Activated T-cell treated with anti-CD3 and anti-CD28 coated beads, Interleukin-2, amount 50 U/mL, for 4 hours (primary cell): ENCODE data around the gene ZFPL1. TPM values are rescaled to one million over a fixed set of nuclear protein-coding genes. Genes with fewer than 3 reads are reported as not detected.
"Not testable (repeated sequence)": the region's sequence is repeated elsewhere in the genome, so short reads cannot be mapped to it uniquely, and the experiment has no call there.

Source experiments
- ATAC-seq, 2 donors: fragments of 200-7000 bp; cut with Tn5 transposase; one replicate each; pipeline ENCODE4 v1.10.0; 2021
- DNase-seq: peaks from one replicate; pipeline ENCODE4 v3.0.0-alpha.2; 2020
- H3K27me3 Mint-ChIP-seq: one replicate; pipeline ENCODE4 v1.8.0; 2021; ENCODE audit warnings: low read depth, mixed read lengths
- H3K36me3 Mint-ChIP-seq: one replicate; pipeline ENCODE4 v1.8.0; 2022; ENCODE audit warnings: mixed read lengths; ENCODE audit not compliant: insufficient read depth
- H3K4me1 Mint-ChIP-seq: one replicate; pipeline ENCODE4 v1.8.0; 2021; ENCODE audit warnings: low read depth, mixed read lengths
- H3K4me3 Mint-ChIP-seq: one replicate; pipeline ENCODE4 v1.8.0; 2021; ENCODE audit warnings: mild to moderate bottlenecking, moderate library complexity, mixed read lengths
- H3K9me3 Mint-ChIP-seq: one replicate; pipeline ENCODE4 v1.8.0; 2021; ENCODE audit warnings: mixed read lengths
- total RNA-seq, 3 donors: library from RNA; stranded (reverse); gene quantifications; one replicate each; pipeline ENCODE4 v1.2.1, GENCODE V29; 2021

Gene ZFPL1
- total RNA-seq, 3 donors from 2014 or later = 36.5 to 37.1 (median 36.6) TPM

DNA sequence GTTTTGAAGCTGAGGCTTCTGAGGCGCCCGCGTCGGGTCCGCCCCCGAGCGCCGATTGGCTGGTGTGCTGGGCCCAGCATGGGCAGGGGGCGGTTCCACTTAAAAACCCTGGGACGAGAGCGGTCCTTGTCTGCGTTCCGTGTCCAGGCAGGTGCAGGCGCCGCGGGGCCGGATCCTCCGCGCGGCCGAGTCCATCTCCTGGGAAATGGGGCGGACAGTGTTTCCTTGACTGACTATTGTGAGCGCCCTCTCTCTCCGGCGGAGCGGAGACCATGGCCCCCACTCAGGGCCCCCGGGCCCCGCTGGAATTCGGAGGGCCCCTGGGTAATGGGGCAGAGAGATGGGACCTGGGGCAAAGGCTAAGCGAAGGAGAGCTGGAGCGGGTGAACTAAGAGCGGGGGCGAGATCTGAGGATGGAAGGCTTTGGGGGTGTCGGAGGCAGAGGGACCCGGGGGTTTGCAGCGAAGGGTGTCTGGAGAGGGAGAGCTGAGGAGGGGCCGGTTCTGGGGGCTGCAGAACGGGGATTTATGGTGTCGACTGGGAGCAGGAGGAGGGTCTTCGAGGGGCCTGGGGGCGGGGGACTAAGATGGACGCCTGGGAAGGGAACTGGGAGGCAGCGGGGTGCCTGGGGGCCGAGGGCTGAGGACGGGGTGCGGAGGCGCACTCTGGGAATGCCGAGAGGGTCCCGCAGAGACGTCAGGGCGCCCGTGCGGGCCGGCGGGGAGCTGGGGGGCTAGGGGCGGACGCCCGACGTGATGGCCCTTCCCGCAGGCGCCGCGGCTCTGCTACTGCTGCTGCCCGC is 27.9 kb downstream of the ZFPL1 start, which contains the start of gene TM7SF2:
TM7SF2 (plus strand) TSS at position 129 of the 802 bp plus-strand sequence; CDS start at position 273, 144 bp downstream.
- Mint-ChIP-seq H3K27me3 (no peaks in the 10 kb centered on the region), H3K9me3 (no peaks in the 10 kb centered on the region), H3K36me3 (peaks cover 3% of the 10 kb centered on the region), H3K4me1 (peaks cover 49% of the 10 kb centered on the region), H3K4me3 (peak within 1 kb of the TSS; percentile 82)
- DNase-seq = peak; percentile 92
- peak; percentile 74 for ATAC-seq

DNA sequence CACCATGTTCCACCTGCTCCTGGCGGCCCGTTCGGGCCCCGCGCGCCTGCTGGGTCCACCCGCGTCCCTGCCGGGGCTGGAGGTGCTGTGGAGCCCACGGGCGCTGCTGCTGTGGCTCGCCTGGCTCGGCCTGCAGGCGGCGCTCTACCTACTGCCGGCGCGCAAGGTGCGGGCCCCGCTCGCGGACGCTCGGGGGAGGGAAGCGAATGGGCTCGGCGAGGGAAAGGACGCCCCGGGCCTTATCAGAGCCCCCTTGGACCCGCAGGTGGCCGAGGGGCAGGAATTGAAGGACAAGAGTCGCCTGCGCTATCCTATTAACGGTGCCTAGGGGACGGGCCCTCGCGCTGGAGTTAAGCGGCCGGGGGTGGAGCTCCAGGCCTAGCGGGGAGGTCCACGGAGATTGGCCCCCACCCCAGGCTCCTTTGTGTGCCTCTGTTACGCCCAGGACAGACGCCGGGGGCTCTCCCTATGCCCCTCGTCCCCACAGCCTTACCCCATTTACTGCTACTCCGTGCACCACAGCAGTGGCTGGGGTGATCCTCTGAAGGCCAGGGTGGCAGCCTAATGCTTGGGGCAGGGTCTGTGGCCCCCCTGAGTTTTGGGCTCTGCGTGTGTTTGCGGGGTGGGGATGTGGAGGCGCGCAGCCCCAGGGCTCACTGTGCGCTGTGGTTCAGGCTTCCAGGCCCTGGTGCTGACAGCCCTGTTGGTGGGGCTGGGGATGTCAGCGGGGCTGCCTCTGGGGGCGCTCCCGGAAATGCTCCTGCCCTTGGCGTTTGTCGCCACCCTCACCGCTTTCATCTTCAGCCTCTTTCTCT is 28.7 kb downstream of the ZFPL1 start:
- peak overlapping the region; percentile 82 for H3K4me3 Mint-ChIP-seq
- ATAC-seq = peak; percentile 46 to 47
- H3K9me3 Mint-ChIP-seq = no peaks in the 10 kb centered on the region
- H3K4me1 Mint-ChIP-seq = peaks cover 49% of the 10 kb centered on the region
- DNase-seq = peak; percentile 70
- H3K36me3 Mint-ChIP-seq = peaks cover 4% of the 10 kb centered on the region
- no peaks in the 10 kb centered on the region for H3K27me3 Mint-ChIP-seq

DNA sequence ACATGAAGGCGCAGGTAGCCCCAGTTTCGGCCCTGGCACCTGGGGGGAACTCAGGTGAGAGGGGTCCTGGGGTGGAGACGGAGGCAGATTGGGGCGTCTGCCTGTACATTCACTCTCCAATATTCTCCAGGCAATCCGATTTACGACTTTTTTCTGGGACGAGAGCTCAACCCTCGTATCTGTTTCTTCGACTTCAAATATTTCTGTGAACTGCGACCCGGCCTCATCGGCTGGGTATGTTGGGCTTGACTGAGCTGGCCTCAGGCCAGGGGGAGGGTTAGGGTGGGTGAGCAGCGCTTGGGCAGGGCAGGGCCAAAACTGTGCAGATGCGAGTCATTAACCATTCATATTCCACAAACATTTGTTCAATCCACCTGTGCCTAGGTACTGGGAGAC is 29.3 kb downstream of the ZFPL1 start:
- no peaks in the 10 kb centered on the region for H3K27me3 Mint-ChIP-seq
- peak overlapping the region; percentile 82 for H3K4me3 Mint-ChIP-seq
- H3K36me3 Mint-ChIP-seq = peaks cover 6% of the 10 kb centered on the region
- peaks cover 53% of the 10 kb centered on the region for H3K4me1 Mint-ChIP-seq
- no peak for ATAC-seq
- no peak for DNase-seq
- H3K9me3 Mint-ChIP-seq = no peaks in the 10 kb centered on the region

DNA sequence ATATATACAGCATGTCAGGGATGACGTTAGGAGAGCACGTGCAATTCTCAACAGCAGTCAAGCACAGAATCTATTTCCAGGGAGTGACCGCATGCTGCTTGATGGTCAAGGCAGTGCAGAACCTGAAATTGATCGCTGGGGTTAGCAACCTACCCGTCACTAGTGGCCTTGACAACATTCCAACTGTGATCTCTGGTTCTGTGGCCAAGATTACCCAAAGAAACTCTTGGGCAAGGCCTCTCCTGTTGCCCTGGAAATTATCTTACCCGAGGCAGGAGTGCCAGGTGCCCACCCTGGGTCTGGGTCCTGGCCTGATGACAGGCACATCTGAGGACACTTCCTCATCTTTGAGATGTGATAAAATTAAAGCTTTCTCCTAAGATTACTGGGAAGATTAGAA is 29.8 kb downstream of the ZFPL1 start:
- Mint-ChIP-seq H3K9me3 (no peaks in the 10 kb centered on the region), H3K4me3 (no peak overlapping the region), H3K27me3 (no peaks in the 10 kb centered on the region), H3K4me1 (peaks cover 58% of the 10 kb centered on the region), H3K36me3 (peaks cover 11% of the 10 kb centered on the region)
- ATAC-seq = no peak
- no peak for DNase-seq

DNA sequence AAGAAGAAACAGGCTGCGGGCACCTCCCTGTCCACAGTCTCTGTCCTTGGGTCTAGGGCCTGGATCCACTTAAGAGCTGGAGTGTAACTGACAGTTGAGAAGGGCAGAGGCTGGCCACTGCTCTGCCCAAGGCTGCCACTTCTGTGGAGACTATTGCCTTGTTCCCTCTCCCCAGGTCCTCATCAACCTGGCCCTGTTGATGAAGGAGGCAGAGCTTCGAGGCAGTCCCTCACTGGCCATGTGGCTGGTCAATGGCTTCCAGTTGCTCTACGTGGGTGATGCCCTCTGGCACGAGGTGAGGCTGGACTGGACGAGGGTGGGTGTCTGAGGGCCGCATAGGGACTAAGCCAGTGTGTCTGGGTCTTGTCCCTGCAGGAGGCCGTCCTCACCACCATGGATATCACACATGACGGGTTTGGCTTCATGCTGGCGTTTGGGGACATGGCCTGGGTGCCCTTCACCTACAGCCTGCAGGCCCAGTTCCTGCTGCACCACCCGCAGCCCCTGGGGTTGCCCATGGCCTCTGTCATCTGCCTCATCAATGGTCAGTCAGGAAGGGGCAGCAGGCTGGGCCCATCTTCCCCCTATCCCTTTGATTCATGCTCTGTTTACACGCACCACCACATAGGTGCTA is 30.6 kb downstream of the ZFPL1 start:
- no peak for ATAC-seq
- DNase-seq = no peak
- Mint-ChIP-seq H3K4me3 (no peak overlapping the region), H3K36me3 (peaks cover 14% of the 10 kb centered on the region), H3K9me3 (no peaks in the 10 kb centered on the region), H3K27me3 (no peaks in the 10 kb centered on the region), H3K4me1 (peaks cover 60% of the 10 kb centered on the region)

DNA sequence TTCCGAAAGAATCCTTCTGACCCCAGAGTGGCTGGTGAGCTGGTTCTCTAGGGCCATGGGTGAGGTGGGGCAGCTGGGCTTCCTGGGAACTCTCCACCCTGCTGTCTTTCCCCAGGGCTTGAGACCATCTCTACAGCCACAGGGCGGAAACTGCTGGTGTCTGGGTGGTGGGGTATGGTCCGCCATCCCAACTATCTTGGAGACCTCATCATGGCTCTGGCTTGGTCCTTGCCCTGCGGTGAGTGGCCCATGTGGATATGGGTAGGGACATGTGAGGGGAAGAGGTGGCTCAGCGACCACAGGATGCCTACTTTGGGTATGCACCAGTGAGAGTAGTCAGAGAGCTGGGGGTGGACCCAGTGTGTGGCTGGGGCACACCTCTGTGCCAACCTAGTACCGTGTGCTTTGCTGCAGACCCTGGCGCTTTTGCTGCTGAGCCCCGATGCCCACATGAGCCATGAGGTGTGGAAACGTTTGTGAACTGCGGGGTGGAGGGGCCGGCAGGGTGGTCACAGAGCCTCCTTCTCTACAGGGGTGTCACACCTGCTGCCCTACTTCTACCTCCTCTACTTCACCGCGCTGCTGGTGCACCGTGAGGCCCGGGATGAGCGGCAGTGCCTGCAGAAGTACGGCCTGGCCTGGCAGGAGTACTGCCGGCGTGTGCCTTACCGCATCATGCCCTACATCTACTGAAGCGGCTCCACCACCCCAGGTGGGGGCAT is 31.5 kb downstream of the ZFPL1 start:
- H3K9me3 Mint-ChIP-seq = no peaks in the 10 kb centered on the region
- no peak for DNase-seq
- H3K27me3 Mint-ChIP-seq = no peaks in the 10 kb centered on the region
- peaks cover 16% of the 10 kb centered on the region for H3K36me3 Mint-ChIP-seq
- ATAC-seq = no peak
- H3K4me1 Mint-ChIP-seq = peaks cover 62% of the 10 kb centered on the region
- H3K4me3 Mint-ChIP-seq = peak overlapping the region; percentile 88

DNA sequence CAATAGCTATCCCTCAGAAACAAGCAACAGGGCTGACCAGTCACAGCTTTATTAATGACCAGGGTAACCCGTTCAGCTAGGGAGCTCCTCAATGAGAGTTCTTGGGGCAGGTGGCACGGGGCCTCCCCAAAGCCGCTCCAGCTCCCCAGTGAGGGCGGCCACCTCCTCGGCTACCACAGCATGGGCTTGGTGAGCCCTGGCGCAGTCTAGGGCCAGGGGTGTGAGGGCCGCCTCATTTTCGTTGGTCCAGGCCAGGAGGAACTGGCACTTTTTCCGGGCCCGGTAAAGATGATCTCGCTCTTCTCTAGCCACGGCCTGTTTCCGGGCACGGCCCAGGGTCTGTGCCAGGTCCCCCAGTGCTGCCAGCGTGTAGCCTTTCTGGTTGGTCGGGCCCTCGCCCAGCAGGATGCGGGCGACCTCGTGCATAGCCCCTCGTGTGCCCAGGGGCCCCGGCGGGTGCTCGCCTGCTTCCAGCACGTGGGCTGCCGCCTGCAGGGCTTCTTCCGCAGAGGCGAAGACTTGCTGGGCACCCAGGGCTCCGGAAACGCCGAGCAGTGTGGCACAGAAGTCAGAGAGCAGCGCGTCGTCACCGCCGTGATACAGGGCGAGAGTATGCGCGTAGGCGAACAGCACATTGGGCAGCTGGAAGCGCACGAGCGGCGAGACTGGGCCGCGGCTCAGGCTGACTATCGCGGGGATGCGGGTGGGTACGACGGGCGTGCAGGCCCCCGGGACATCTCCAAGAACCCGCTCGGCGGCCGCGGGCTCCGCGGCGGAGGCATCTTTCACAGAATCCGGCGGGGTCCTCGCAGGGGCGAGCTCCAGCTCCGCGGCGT is 32.6 kb downstream of the ZFPL1 start:
- Mint-ChIP-seq H3K4me3 (peak overlapping the region; percentile 88), H3K9me3 (no peaks in the 10 kb centered on the region), H3K36me3 (peaks cover 25% of the 10 kb centered on the region), H3K27me3 (no peaks in the 10 kb centered on the region), H3K4me1 (peaks cover 60% of the 10 kb centered on the region)
- ATAC-seq (peak; percentile 26 to 31), DNase-seq (peak; percentile 61)

DNA sequence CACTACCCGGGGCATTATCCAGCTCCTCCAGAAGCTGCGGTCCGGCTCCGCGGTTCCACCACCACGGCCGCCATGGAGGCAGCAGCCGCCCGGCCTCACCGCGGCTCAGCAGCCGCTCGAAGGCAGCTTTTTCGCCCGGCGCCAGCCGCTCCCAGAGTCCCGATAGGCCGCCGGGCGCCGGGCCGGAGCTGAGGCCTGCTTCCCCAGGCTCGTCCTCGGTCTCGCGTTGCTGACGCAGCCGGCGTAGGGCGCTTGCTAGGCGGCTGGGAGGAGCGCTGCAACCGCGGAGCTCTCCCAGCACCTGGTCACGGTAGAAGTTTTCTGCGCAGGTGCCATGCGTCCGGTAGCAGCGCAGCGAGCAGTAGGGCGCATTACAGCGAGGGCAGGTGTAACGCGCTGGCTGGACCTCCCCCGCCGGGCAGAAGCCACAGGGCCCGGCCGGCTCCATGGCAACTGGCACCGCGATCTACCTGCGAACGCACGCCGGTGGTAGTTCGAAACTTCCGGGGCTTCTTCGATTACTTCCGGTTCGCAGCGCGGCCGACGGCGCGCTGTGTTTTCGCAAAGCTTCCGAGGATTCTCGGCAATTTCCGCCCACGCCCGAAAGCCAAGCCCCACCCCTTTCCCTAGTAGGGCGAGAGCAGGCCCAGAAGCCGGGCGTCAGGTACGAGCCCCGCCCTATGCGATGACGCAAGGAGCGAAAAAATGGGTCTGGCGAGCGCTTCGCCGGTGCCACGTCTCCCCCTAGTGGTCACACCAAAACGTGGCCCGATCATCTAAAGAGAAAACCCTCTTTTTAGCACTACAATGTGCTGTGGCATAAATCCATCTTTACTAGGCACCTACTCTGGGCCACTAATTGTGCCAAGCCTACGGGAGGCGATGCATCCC is 33.4 kb downstream of the ZFPL1 start, which contains the start of gene ZNHIT2:
ZNHIT2 (minus strand) TSS at position 496 of the 891 bp plus-strand sequence; CDS start at position 448, 48 bp downstream.
- Mint-ChIP-seq H3K36me3 (peaks cover 31% of the 10 kb centered on the region), H3K27me3 (no peaks in the 10 kb centered on the region), H3K9me3 (no peaks in the 10 kb centered on the region), H3K4me1 (peaks cover 57% of the 10 kb centered on the region), H3K4me3 (peak within 1 kb of the TSS; percentile 88)
- DNase-seq (peak; percentile 100), ATAC-seq (peak; percentile 62 to 67)

DNA sequence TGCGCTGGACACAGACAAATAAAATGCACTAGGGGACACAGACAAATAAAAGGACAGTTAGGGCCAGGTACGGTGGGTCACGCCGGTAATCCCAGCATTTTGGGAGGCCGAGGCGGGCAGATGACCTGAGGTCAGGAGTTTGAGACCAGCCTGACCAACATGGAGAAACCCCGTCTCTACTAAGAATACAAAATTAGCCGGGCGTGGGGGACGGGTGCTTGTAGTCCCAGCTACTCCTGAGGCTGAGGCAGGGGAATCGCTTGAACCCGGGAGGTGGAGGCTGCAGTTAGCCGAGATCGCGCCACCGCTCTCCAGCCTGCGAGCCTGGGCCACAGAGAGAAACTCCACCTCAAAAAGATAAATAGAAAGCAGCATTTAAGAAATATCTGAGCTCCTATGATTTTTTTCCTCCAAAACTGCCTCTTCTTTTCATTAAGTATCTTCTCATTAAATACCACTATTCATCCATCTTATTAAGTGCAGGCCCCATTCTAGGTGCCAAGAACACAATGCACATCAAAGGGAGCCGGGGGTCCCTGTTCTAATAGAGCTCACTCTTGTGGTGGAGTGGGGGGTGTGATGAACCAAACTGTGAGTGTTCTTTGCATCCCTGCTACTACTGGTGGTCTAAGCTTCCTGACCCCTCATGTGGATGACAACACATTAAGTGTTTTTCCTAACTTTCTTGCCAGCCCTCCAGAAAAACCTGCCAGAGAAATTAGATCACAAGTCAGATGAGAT is 34.2 kb downstream of the ZFPL1 start:
- Mint-ChIP-seq H3K4me1 (peaks cover 58% of the 10 kb centered on the region), H3K36me3 (peaks cover 32% of the 10 kb centered on the region), H3K27me3 (no peaks in the 10 kb centered on the region), H3K4me3 (peak overlapping the region; percentile 88), H3K9me3 (no peaks in the 10 kb centered on the region)
- ATAC-seq = no peak
- no peak for DNase-seq

DNA sequence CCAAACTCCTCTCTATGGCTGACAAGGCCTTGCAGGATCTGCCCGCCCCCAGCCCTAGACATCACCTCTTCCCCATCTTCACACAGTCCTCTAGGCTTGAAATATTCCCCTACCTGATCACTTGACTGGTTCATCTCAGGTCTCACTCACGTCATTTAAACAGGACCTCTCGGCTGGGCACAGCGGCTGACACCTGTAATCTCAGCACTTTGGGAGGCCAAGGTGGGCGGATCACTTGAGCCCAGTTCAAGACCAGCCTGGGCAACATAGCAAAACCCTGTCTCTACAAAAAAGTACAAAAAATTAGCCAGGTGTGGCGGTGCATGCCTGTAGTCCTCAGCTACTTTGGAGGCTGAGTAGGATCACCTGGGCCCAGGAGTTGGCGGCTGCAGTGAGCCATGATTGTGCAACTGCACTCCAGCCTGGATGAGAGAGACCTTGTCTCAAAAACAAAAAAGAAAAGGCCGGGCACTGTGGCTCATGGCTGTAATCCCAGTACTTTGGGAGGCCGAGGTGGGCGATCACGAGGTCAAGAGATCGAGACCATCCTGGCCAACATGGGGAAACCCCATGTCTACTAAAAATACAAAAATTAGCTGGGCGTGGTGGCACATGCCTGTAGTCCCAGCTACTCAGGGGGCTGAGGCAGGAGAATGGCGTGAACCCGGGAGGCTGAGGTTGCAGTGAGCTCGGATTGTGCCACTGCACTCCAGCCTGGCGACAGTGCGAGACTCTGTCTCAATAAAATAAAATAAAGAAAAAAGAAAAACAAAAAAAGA is 35.1 kb downstream of the ZFPL1 start:
- Mint-ChIP-seq H3K36me3 (peaks cover 32% of the 10 kb centered on the region), H3K4me3 (peak overlapping the region; percentile 100), H3K4me1 (peaks cover 53% of the 10 kb centered on the region)
- not testable (repeated sequence) for H3K9me3 Mint-ChIP-seq, H3K27me3 Mint-ChIP-seq, ATAC-seq, DNase-seq

DNA sequence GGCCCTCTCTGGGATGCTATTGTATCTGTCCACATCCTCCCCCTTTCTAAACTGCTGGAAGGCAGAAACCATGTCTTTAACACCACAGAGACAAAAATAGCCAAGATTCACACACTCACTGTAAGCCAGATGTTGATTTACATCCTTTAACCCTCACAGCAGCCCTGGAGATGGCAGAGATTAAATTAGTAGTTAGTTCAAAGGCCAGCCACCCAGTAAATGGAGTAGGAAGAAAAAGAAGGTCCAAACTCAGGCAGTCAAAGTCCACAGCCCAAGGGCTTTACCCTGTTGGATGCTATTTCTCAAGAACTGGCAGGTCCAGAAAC is 35.6 kb downstream of the ZFPL1 start:
- DNase-seq (no peak), ATAC-seq (no peak)
- Mint-ChIP-seq H3K36me3 (peaks cover 34% of the 10 kb centered on the region), H3K4me3 (peak overlapping the region; percentile 100), H3K27me3 (no peaks in the 10 kb centered on the region), H3K4me1 (peaks cover 56% of the 10 kb centered on the region), H3K9me3 (no peaks in the 10 kb centered on the region)
